Measurements from ENCODE around the gene DMRT1.

The DMRT1 gene

GRCh38 chr9:942805-943580, 101.5 kb downstream of the DMRT1 start:
- H3K27ac ChIP-seq (ENCODE audit: low read length), result peak overlapping the region; percentile 84
- H3K4me3 ChIP-seq (ENCODE audit: low read length), result peak overlapping the region; percentile 31
- H3K27me3 ChIP-seq (replicated peaks; ENCODE audit: insufficient read depth, low read length), result no peaks in the 10 kb centered on the region
- no peaks in the 10 kb centered on the region for H3K79me2 ChIP-seq (ENCODE audit: low read length)
- H3K9ac ChIP-seq (ENCODE audit: low read length), result peak overlapping the region; percentile 44; the same call in 1 of the 2 replicates
- H3K4me2 ChIP-seq (ENCODE audit: low read depth, low read length), result peak overlapping the region; percentile 76
- H4K20me1 ChIP-seq (ENCODE audit: insufficient read depth, low read length), result no peaks in the 10 kb centered on the region
- no peaks in the 10 kb centered on the region for H3K36me3 ChIP-seq (replicated peaks; ENCODE audit: insufficient read depth, low read length)
- peak; percentile 92 for DNase-seq
- H3F3A ChIP-seq (ENCODE audit: insufficient read depth, low read length), result peaks cover 10% of the 10 kb centered on the region
- peak overlapping the region; percentile 59 for H2AFZ ChIP-seq (ENCODE audit: low read length)
- TF ChIP-seq EZH2 (optimal IDR thresholded peaks at IDR 0.05; ENCODE audit: low read depth, low read length) (no peak), CTCF (IDR thresholded peaks at IDR 0.05; ENCODE audit: low read length) (no peak), EZH2phosphoT487 (IDR thresholded peaks at IDR 0.05; ENCODE audit: low read length) (no peak)
- no peaks in the 10 kb centered on the region for H3K9me2 ChIP-seq (replicated peaks; ENCODE audit: insufficient read depth, low read length)
- H3K4me1 ChIP-seq (ENCODE audit: low read length), result peaks cover 23% of the 10 kb centered on the region
- no peaks in the 10 kb centered on the region for H3K9me3 ChIP-seq (replicated peaks; ENCODE audit: insufficient read depth, low read length)

GRCh38 chr9:947985-948384, 106.5 kb downstream of the DMRT1 start:
- Histone ChIP-seq H3K36me3 (replicated peaks; ENCODE audit: insufficient read depth, low read length) (no peaks in the 10 kb centered on the region), H3K9me3 (replicated peaks; ENCODE audit: insufficient read depth, low read length) (no peaks in the 10 kb centered on the region), H3K27ac (ENCODE audit: low read length) (no peak overlapping the region), H3K4me1 (ENCODE audit: low read length) (peaks cover 10% of the 10 kb centered on the region), H3K9ac (ENCODE audit: low read length) (no peak overlapping the region), H2AFZ (ENCODE audit: low read length) (no peak overlapping the region), H3K4me2 (ENCODE audit: low read depth, low read length) (no peak overlapping the region), H4K20me1 (ENCODE audit: insufficient read depth, low read length) (no peaks in the 10 kb centered on the region), H3K79me2 (ENCODE audit: low read length) (no peaks in the 10 kb centered on the region), H3K27me3 (replicated peaks; ENCODE audit: insufficient read depth, low read length) (no peaks in the 10 kb centered on the region), H3K9me2 (replicated peaks; ENCODE audit: insufficient read depth, low read length) (no peaks in the 10 kb centered on the region), H3F3A (ENCODE audit: insufficient read depth, low read length) (peaks cover 4% of the 10 kb centered on the region), H3K4me3 (ENCODE audit: low read length) (no peak overlapping the region)
- TF ChIP-seq CTCF (IDR thresholded peaks at IDR 0.05; ENCODE audit: low read length) (no peak), EZH2 (optimal IDR thresholded peaks at IDR 0.05; ENCODE audit: low read depth, low read length) (no peak), EZH2phosphoT487 (IDR thresholded peaks at IDR 0.05; ENCODE audit: low read length) (no peak)
- DNase-seq, result no peak

GRCh38 chr9:948497-948896, 107.0 kb downstream of the DMRT1 start:
- Histone ChIP-seq H3K4me3 (ENCODE audit: low read length) (no peak overlapping the region), H3K27ac (ENCODE audit: low read length) (no peak overlapping the region), H3K9me2 (replicated peaks; ENCODE audit: insufficient read depth, low read length) (no peaks in the 10 kb centered on the region), H3K79me2 (ENCODE audit: low read length) (no peaks in the 10 kb centered on the region), H3K4me1 (ENCODE audit: low read length) (peaks cover 6% of the 10 kb centered on the region), H3K4me2 (ENCODE audit: low read depth, low read length) (no peak overlapping the region), H3K9me3 (replicated peaks; ENCODE audit: insufficient read depth, low read length) (no peaks in the 10 kb centered on the region), H4K20me1 (ENCODE audit: insufficient read depth, low read length) (no peaks in the 10 kb centered on the region), H3K9ac (ENCODE audit: low read length) (no peak overlapping the region), H3F3A (ENCODE audit: insufficient read depth, low read length) (no peaks in the 10 kb centered on the region; the same call in 1 of the 2 replicates), H2AFZ (ENCODE audit: low read length) (no peak overlapping the region), H3K36me3 (replicated peaks; ENCODE audit: insufficient read depth, low read length) (no peaks in the 10 kb centered on the region), H3K27me3 (replicated peaks; ENCODE audit: insufficient read depth, low read length) (no peaks in the 10 kb centered on the region)
- TF ChIP-seq EZH2phosphoT487 (IDR thresholded peaks at IDR 0.05; ENCODE audit: low read length), result no peak
- TF ChIP-seq CTCF (IDR thresholded peaks at IDR 0.05; ENCODE audit: low read length), result no peak
- TF ChIP-seq EZH2 (optimal IDR thresholded peaks at IDR 0.05; ENCODE audit: low read depth, low read length), result no peak
- DNase-seq, result no peak

Data from MM.1S (cell line).